ENCODE results near the gene LMO7.
A peak's percentile ranks its signal among the peaks of the same experiment; 100 is the strongest.

The LMO7 gene

DNA sequence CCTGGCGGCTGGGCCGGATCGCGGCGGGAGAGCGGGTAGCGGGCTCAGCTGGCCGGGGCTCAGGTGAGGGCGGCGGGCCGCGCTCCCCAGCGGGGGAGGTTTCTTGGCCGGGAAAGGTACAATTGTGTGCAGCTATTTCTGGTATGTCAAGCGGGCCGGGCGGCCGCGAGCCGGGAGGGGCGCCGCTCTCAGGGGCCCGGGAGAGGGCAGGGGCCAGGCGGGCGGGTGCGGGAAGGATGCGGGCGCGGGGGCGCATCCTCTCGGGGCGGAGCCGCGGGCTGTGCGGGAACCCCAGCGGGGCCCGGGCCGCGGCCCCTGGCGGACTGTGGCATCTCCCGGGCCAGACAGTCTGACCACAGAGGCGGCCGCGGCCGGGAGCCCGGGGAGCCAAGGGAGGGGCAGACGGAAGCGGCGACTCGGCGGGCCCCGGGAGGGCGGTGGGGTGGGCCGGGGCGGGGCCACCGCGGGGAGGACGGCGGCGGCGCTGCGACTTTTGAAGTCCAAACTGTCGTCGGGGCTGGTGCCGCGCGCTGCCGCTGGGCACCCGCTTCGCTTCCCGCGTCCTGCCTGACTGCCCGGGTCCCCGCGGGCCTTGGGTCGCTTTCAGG is at the start of gene LMO7:
LMO7 (plus strand) TSS at position 503 of the 608 bp plus-strand sequence. CDS start 328 bp downstream, outside the sequence.
- peak; percentile 60 for DNase-seq (ENCODE audit: low read depth)
- TF ChIP-seq, protein P1, sequence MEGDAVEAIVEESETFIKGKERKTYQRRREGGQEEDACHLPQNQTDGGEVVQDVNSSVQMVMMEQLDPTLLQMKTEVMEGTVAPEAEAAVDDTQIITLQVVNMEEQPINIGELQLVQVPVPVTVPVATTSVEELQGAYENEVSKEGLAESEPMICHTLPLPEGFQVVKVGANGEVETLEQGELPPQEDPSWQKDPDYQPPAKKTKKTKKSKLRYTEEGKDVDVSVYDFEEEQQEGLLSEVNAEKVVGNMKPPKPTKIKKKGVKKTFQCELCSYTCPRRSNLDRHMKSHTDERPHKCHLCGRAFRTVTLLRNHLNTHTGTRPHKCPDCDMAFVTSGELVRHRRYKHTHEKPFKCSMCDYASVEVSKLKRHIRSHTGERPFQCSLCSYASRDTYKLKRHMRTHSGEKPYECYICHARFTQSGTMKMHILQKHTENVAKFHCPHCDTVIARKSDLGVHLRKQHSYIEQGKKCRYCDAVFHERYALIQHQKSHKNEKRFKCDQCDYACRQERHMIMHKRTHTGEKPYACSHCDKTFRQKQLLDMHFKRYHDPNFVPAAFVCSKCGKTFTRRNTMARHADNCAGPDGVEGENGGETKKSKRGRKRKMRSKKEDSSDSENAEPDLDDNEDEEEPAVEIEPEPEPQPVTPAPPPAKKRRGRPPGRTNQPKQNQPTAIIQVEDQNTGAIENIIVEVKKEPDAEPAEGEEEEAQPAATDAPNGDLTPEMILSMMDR (conservative IDR thresholded peaks at IDR 0.05; ENCODE audit: low read depth, low read length) = no peak
- H3K4me3 ChIP-seq (ENCODE audit: low read depth, low read length) = peak within 1 kb of the TSS; percentile 83

DNA sequence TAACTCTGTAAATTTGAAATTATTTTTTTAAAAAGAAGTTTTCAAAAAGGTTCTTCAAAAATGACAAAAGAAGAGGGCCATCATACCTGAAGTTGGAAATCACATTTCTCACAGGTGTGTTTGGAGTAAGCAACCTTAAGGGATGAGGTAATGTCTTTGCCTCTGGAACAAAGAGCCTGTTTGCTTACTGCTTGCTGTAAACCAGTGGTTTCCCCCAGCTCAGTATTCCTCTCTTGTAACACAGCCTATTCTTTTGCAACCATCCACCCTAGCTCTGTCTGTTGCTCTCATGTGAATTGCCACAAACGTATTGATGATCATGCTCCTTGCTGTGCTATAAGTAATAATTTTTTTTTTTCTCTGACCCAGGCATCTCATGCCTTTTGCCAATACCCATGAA is 48.5 kb upstream of the LMO7 start:
- TF ChIP-seq, protein P1 (conservative IDR thresholded peaks at IDR 0.05; ENCODE audit: low read depth, low read length) = no peak
- DNase-seq (ENCODE audit: low read depth) = peak; percentile 13
- H3K4me3 ChIP-seq (ENCODE audit: low read depth, low read length) = no peak overlapping the region

DNA sequence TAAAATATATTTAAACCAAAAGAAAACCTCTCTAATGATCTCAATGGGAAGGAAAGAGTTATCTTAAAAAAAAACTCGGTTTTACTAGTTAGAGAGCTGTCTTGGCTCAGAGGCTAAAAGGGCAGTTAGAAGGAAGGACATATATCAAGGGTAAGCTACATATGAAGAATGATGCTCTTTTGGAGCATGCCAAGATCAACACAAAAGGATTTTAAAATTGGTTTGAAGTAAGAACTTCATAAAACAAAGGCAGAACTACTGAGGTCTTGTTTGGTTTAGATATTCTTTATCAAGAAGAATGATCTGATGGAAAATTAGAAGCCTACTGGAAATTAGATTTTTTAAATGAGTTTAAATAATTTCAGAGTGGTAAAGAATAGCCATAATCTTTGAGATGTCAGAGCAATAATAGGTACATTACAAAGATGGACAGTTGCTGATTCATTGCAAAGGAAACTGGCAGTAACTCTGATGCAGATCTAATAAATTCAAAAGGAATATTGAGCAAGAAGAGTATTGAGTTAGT is 39.4 kb upstream of the LMO7 start:
- TF ChIP-seq, protein P1 (conservative IDR thresholded peaks at IDR 0.05; ENCODE audit: low read depth, low read length) = no peak
- no peak overlapping the region for H3K4me3 ChIP-seq (ENCODE audit: low read depth, low read length)
- no peak for DNase-seq (ENCODE audit: low read depth)

DNA sequence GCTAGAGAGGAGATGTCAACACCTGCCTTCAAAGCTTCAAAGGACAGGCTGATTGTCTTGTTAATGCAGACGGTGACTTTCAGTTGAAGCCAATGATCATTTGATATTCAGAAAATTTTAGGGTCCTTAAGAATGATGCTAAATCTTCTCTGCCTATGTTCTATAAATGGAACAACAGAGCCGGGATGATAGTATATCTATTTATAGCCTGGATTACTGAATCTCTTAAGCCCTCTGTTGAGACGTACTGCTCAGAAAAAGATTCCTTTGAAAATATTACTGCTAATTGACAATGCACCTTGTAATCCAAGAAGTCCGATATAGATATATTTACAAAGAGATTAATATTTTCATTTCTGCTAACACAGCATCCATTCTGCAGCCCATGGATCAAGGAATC is 35.8 kb upstream of the LMO7 start:
- TF ChIP-seq, protein P1 (conservative IDR thresholded peaks at IDR 0.05; ENCODE audit: low read depth, low read length) = no peak
- no peak for DNase-seq (ENCODE audit: low read depth)
- no peak overlapping the region for H3K4me3 ChIP-seq (ENCODE audit: low read depth, low read length)

DNA sequence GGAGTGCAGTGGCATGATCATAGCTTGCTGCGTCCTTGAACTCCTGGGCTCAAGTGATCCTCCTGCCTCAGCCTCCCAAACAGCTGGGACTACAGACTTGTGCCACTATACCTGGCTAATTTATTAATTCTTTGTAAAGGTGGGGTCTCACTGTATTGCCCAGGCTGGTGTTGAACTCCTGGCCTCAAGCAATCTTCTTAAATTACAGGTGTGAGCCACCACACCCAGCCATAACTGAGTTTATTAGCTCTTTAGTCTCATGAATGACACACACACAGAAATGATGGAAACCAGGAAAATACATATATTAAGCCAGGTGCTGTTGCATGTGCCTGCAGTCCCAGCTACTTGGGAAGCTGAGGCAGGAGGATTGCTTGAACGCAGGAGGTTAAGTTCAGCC is 33.1 kb upstream of the LMO7 start:
- TF ChIP-seq, protein P1 (conservative IDR thresholded peaks at IDR 0.05; ENCODE audit: low read depth, low read length) = no peak
- DNase-seq (ENCODE audit: low read depth) = no peak
- H3K4me3 ChIP-seq (ENCODE audit: low read depth, low read length) = no peak overlapping the region

DNA sequence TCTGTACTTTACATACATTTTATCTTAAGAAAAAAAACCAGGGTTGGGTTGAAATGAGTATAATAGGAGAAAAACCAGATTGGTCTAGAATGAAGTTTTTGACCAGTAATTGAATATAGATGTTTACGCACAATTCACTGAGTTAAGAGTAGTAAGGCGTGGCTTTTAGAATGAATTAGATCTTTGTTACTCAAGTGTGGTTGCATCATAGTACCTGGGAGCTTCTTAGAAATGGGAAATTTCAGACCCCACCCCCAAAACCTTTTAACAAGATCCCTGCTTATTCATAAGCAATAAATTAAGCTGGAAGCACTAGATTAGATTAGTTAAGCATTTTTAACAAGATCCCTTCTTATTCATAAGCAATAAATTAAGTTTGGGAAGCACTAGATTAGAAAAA is 28.7 kb upstream of the LMO7 start:
- no peak overlapping the region for H3K4me3 ChIP-seq (ENCODE audit: low read depth, low read length)
- no peak for DNase-seq (ENCODE audit: low read depth)
- TF ChIP-seq, protein P1 (conservative IDR thresholded peaks at IDR 0.05; ENCODE audit: low read depth, low read length) = no peak

DNA sequence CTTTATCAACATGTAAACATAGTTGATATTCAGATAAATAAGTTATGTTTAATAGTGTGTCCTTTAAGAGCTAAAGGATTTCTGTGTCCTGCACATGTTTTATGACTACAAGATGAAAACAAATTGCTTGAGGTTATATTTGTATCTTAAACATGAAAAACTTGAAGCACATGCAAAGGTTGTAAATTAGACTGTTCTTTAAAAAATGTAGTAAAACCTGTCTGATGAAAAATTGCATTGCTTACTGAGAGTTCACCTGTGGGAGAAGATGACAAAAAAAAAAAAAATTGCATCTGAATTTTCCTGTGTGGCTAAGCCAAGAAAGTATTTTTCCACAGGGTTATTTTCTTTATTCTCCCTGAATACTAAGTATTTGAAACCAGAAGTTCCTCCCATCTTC is 25.7 kb upstream of the LMO7 start:
- TF ChIP-seq, protein P1 (conservative IDR thresholded peaks at IDR 0.05; ENCODE audit: low read depth, low read length) = no peak
- DNase-seq (ENCODE audit: low read depth) = no peak
- no peak overlapping the region for H3K4me3 ChIP-seq (ENCODE audit: low read depth, low read length)
